ENCODE data around the gene PLEKHM1.
"Not testable (repeated sequence)": the region's sequence is repeated elsewhere in the genome, so short reads cannot be mapped to it uniquely, and the experiment has no call there.

The PLEKHM1 gene

GRCh38 chr17:45448483-45448882 lies 42.0 kb downstream of the PLEKHM1 start:
- not testable (repeated sequence) for ATAC-seq, H3K27me3 Mint-ChIP-seq, H3K27ac Mint-ChIP-seq, DNase-seq, H3K9me3 Mint-ChIP-seq, H3K4me3 Mint-ChIP-seq
- H3K4me1 Mint-ChIP-seq, result peaks cover 26% of the 10 kb centered on the region

- not testable (repeated sequence) for H3K27ac Mint-ChIP-seq, DNase-seq, ATAC-seq, H3K9me3 Mint-ChIP-seq, H3K4me3 Mint-ChIP-seq, H3K27me3 Mint-ChIP-seq
- peaks cover 26% of the 10 kb centered on the region for H3K4me1 Mint-ChIP-seq
Observed at GRCh38 chr17:45448066-45448465, 42.5 kb downstream of the PLEKHM1 start.

DNA sequence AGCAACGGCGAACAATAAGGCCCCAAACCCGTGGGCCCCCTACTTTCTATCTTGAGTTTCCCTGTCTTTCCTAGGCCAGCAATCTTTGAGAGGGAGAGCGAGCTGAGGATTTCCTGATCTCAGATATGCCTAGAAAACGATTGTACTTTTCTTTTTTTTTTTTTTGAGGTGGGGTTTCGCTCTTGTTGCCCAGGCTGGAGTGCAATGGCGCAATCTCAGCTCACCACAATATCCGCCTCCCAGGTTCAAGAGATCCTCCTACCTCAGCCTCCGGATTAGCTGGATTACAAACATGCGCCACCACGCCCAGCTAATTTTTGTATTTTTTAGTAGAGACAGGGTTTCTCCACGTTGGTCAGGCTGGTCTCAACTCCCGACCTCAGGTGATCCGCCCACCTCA lies 42.9 kb downstream of the PLEKHM1 start:
- H3K4me3 Mint-ChIP-seq, H3K9me3 Mint-ChIP-seq, DNase-seq, H3K27ac Mint-ChIP-seq, H3K27me3 Mint-ChIP-seq, ATAC-seq: not testable (repeated sequence)
- peaks cover 26% of the 10 kb centered on the region for H3K4me1 Mint-ChIP-seq

DNA sequence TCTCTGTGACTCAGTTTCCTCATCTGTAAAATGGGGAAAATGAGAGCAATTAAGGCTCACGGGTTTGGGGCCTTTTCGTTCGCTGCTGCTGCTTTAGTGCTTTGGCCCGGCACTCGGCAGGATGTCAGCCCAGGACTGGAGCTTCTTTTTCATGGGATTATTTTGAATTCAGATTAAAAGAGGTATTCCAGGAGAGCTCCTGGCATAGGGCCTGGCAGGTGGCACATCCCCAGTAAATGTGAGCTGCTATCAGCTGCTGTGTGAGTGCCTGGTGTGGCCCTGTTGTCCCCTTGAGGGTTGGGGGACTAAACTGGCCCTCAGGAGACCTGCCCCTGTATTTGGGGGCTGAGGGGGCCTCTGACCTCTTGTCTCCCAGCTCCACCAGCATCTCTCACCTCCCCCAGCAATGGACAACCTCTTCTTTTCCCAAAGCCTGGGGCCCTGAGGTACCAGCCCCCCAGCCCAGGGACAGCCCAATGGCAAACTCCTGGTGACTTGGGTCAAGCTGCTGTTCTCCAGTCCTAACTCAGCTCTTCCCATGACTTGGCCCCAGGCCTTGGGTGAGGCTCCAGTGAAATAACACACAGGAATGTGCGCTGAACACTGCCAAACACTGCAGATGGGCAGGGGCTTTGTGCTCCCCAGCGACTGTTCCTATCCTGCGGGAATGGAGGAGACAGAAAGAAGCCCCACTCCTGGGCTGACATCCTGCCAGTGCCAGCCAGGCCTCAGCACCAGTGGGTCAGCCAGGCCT lies 43.5 kb downstream of the PLEKHM1 start:
- H3K4me3 Mint-ChIP-seq, ATAC-seq, H3K27ac Mint-ChIP-seq, H3K9me3 Mint-ChIP-seq, DNase-seq, H3K27me3 Mint-ChIP-seq: not testable (repeated sequence)
- H3K4me1 Mint-ChIP-seq, result peaks cover 31% of the 10 kb centered on the region

DNA sequence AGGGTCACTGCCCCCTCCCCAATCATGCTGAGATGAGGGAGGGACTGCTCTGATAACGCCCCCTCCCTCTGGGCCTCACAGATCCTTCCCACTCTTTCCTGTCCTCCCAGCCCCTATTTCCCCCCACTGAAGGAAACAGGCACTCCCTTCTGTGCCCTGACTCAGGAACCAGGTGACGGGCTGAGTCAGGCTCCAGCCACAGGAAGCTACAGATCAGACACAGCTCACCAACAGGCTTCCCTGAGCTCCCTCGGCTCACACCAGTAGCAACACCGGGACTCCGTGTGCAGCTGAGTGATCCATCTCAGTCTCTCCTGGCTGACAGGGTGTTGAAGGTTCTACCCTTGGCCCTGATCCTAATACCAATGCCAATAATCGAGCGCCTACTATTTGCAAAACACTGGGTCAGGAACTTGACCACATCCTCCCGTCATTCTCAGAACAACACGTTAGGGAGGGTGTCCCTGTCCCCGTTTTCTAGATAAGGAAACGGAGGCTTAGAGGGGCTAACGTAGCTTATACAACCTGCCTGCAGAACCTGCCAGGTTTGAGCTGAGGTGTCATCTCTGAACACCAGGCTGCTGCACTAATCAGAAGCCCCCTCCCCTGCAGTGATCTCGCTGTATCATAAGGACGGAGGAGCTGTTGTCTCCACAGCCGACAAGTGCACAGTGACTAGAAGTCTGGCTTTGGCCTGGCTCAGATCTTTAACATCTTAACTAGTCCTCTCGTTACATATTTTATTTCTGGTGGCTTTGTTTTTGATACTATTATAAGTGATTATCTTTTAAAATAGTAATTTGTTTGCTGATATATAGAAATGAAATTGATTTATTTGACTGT lies 44.4 kb downstream of the PLEKHM1 start:
- Mint-ChIP-seq H3K4me1 (peaks cover 40% of the 10 kb centered on the region), H3K4me3 (peak overlapping the region; percentile 20 to 56), H3K27ac (peak overlapping the region in 1 of 2 donors; percentile 61)
- not testable (repeated sequence) for H3K27me3 Mint-ChIP-seq, H3K9me3 Mint-ChIP-seq
- DNase-seq (peak in 1 of 2 donors; percentile 51), ATAC-seq (peak; percentile 94)

- H3K9me3 Mint-ChIP-seq, H3K27me3 Mint-ChIP-seq, DNase-seq, H3K4me3 Mint-ChIP-seq, ATAC-seq: not testable (repeated sequence)
- Mint-ChIP-seq H3K4me1 (peaks cover 50% of the 10 kb centered on the region), H3K27ac (peak overlapping the region in 1 of 2 donors; percentile 31)
Observed at GRCh38 chr17:45444856-45445820, 45.4 kb downstream of the PLEKHM1 start.

- H3K27me3 Mint-ChIP-seq, H3K9me3 Mint-ChIP-seq, ATAC-seq, DNase-seq, H3K4me3 Mint-ChIP-seq, H3K27ac Mint-ChIP-seq: not testable (repeated sequence)
- peaks cover 55% of the 10 kb centered on the region for H3K4me1 Mint-ChIP-seq
Observed at GRCh38 chr17:45444301-45444700, 46.2 kb downstream of the PLEKHM1 start.

DNA sequence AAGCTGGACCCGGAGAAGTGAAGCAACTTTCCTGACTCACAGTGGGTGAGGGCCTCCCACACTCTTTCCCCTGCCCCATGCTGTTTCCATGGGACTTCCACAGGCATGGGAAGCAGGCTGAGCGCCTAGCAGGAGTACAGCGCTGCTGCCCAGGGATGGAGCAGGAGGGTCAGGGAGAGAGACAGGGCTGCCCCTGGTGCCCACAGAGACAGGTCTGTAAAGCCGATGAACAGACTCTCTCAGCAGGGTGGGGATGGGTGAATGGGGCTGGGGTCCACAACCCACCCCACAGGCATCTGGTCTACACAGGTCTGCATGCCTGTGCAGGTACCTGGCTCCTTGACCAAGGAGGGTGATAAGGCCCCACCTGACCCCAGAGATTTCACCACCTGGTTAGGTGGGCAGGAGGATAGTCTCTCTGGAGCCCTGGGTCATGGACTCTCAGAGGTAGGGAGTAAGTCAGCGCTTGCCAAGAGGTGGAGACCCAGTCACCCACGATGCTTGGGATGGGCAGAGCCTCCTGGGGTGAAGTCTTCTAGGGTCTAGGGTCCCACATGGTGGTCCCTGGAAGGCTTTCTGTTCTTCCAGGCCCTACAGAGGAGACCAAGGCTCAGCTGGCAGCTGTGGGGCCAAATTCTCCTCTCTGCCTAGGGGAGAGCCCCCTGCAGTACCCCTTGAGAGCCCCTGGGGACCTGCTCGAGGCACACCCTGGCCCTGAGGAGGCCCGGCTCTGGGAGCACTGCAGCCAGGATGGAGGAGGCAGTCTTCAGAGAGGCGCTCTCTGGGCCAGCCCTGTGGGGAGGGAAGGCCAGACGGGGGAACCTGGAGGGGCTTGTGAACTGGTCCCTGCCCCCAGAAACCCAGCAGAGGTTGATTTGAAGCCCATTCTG lies 46.9 kb downstream of the PLEKHM1 start:
- not testable (repeated sequence) for H3K27ac Mint-ChIP-seq, H3K27me3 Mint-ChIP-seq, DNase-seq, H3K4me3 Mint-ChIP-seq, ATAC-seq, H3K9me3 Mint-ChIP-seq
- H3K4me1 Mint-ChIP-seq, result peaks cover 55% of the 10 kb centered on the region

GRCh38 chr17:45441526-45442310 lies 48.8 kb downstream of the PLEKHM1 start:
- Mint-ChIP-seq H3K9me3 (no peaks in the 10 kb centered on the region), H3K27ac (no peak overlapping the region), H3K27me3 (no peaks in the 10 kb centered on the region), H3K4me1 (peaks cover 47% of the 10 kb centered on the region), H3K4me3 (no peak overlapping the region)
- no peak for DNase-seq
- no peak for ATAC-seq

GRCh38 chr17:45440839-45441515 lies 49.5 kb downstream of the PLEKHM1 start:
- Mint-ChIP-seq H3K4me3 (peak overlapping the region; percentile 7 to 59), H3K4me1 (peaks cover 43% of the 10 kb centered on the region), H3K27ac (peak overlapping the region in 1 of 2 donors; percentile 42)
- DNase-seq (peak; percentile 56 to 67), ATAC-seq (peak; percentile 89)
- H3K27me3 Mint-ChIP-seq, H3K9me3 Mint-ChIP-seq: not testable (repeated sequence)

GRCh38 chr17:45440161-45440778 lies 50.3 kb downstream of the PLEKHM1 start:
- Mint-ChIP-seq H3K4me1 (peaks cover 38% of the 10 kb centered on the region), H3K27me3 (no peaks in the 10 kb centered on the region), H3K4me3 (peak overlapping the region; percentile 7 to 59), H3K27ac (no peak overlapping the region), H3K9me3 (no peaks in the 10 kb centered on the region)
- DNase-seq (no peak), ATAC-seq (no peak)

- Mint-ChIP-seq H3K9me3 (no peaks in the 10 kb centered on the region), H3K4me1 (peaks cover 34% of the 10 kb centered on the region), H3K27ac (no peak overlapping the region), H3K4me3 (no peak overlapping the region), H3K27me3 (no peaks in the 10 kb centered on the region)
- DNase-seq (no peak), ATAC-seq (no peak)
Observed at GRCh38 chr17:45438931-45439610, 51.5 kb downstream of the PLEKHM1 start.
